Activated CD8-positive, alpha-beta T cell treated with anti-CD3 and anti-CD28 coated beads for 36 hours (primary cell): ENCODE measurements around the gene DDHD1. TPM values are rescaled to one million over a fixed set of nuclear protein-coding genes. Genes with fewer than 3 reads are reported as not detected.

ENCODE experiments used
- ATAC-seq: fragments of 200-7000 bp; cut with Tn5 transposase; one replicate; pipeline ENCODE4 v1.10.0; 2021; ENCODE audit warnings: mild to moderate bottlenecking, moderate library complexity
- CTCF ChIA-PET: fragments of 350-600 bp; sonication (Branson Sonifier 250); formaldehyde crosslinking; loops from one replicate; lab custom pipeline; 2021; ENCODE audit warnings: antibody characterized with exemption; lab: Charles Lee
- POLR2A ChIA-PET: fragments of 350-600 bp; sonication (Branson Sonifier 250); formaldehyde crosslinking; loops from one replicate; lab custom pipeline; 2021; ENCODE audit warnings: antibody characterized with exemption; lab: Charles Lee
- DNase-seq: peaks from one replicate; pipeline ENCODE4 v3.0.0-alpha.2; 2020
- H3K27ac Mint-ChIP-seq: one replicate; pipeline ENCODE4 v1.8.0; 2021; ENCODE audit warnings: mild to moderate bottlenecking, mixed read lengths
- H3K27me3 Mint-ChIP-seq: one replicate; pipeline ENCODE4 v1.8.0; 2021; ENCODE audit warnings: mixed read lengths
- H3K36me3 Mint-ChIP-seq: one replicate; pipeline ENCODE4 v1.8.0; 2021; ENCODE audit warnings: low read depth, mixed read lengths
- H3K4me1 Mint-ChIP-seq: one replicate; pipeline ENCODE4 v1.8.0; 2021; ENCODE audit warnings: low read depth, mixed read lengths
- H3K4me3 Mint-ChIP-seq: one replicate; pipeline ENCODE4 v1.8.0; 2021; ENCODE audit warnings: mild to moderate bottlenecking, moderate library complexity, mixed read lengths
- H3K9me3 Mint-ChIP-seq: one replicate; pipeline ENCODE4 v1.8.0; 2021; ENCODE audit warnings: mixed read lengths
- intact Hi-C: fragments of 100-400 bp; cut with micrococcal nuclease; formaldehyde crosslinking; loops from one replicate; pipeline ENCODE4 v1.10.0; 2022
- total RNA-seq, 2 experiments: library from RNA; stranded (reverse); gene quantifications; one replicate each; pipeline ENCODE4 v1.2.3, GENCODE V29; 2021
- TF ChIP-seq, protein P1 (sequence below): fragments of 200-600 bp; IDR thresholded peaks from one replicate; pipeline ENCODE4 v1.8.0; 2022; ENCODE audit warnings: antibody characterized with exemption, mild to moderate bottlenecking

Gene DDHD1
- total RNA-seq, 2 experiments from 2014 or later: 35.5 to 41.5 TPM

DNA sequence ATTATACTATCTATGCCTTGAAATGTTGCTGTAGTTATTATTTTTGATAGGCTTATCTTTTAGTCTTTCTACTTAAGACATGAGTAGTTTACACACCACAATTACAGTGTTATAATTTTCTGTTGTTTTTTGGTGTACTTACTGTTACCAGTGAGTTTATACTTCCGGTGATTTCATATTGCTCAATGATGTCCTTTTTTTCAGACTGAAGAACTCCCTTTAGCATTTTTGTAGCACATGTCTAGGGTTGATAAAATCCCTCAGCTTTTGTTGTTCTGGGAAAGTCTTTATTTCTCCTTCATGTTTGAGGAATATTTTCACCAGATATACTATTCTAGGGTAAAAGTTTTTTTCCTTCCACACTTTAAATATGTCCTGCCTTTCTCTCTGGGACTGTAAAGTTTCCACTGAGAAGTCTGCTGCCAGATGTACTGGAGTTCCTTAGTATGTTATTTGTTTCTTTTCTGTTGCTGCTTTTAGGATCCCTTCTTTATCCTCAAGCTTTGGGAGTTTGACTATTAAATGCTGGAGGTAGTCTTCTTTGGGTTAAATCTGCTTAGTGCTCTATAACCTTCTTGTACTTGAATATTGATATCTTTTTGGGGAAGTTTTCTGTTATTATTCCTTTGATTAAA is 160.8 kb downstream of the DDHD1 start:
- CTCF ChIA-PET: no interaction called here
- intact Hi-C loops: no loop called here
- POLR2A ChIA-PET: no interaction called here
- Mint-ChIP-seq H3K9me3 (no peaks in the 10 kb centered on the region), H3K4me1 (no peaks in the 10 kb centered on the region), H3K4me3 (no peak overlapping the region), H3K36me3 (no peaks in the 10 kb centered on the region), H3K27ac (no peak overlapping the region), H3K27me3 (peaks cover 7% of the 10 kb centered on the region)
- DNase-seq (no peak), ATAC-seq (no peak)
- TF ChIP-seq, protein P1, sequence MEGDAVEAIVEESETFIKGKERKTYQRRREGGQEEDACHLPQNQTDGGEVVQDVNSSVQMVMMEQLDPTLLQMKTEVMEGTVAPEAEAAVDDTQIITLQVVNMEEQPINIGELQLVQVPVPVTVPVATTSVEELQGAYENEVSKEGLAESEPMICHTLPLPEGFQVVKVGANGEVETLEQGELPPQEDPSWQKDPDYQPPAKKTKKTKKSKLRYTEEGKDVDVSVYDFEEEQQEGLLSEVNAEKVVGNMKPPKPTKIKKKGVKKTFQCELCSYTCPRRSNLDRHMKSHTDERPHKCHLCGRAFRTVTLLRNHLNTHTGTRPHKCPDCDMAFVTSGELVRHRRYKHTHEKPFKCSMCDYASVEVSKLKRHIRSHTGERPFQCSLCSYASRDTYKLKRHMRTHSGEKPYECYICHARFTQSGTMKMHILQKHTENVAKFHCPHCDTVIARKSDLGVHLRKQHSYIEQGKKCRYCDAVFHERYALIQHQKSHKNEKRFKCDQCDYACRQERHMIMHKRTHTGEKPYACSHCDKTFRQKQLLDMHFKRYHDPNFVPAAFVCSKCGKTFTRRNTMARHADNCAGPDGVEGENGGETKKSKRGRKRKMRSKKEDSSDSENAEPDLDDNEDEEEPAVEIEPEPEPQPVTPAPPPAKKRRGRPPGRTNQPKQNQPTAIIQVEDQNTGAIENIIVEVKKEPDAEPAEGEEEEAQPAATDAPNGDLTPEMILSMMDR: no peak

DNA sequence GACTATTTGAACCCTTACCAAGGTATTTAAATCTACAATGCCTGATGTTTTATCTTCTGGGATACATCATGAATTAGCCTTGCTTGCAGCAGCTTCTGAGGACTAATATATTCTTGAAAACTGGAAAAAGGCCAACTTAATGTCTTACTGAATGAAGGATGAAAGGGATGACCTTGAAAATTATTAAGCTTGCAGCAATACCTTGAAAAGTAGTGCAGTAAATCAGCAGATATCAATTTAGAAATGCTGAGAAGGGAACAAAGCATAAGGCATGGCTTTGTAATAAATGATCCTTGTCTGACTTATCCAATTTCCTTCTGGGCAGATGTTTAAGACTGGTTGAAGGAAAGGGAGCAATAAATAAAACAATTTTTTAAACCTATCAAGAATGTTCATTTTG is 165.0 kb downstream of the DDHD1 start:
- Mint-ChIP-seq H3K27me3 (peaks cover 2% of the 10 kb centered on the region), H3K36me3 (no peaks in the 10 kb centered on the region), H3K27ac (no peak overlapping the region), H3K9me3 (no peaks in the 10 kb centered on the region), H3K4me1 (no peaks in the 10 kb centered on the region), H3K4me3 (no peak overlapping the region)
- ChIA-PET CTCF (no interaction called here), POLR2A (no interaction called here)
- TF ChIP-seq, protein P1: no peak
- no peak for DNase-seq
- intact Hi-C loops: no loop called here
- ATAC-seq: no peak

DNA sequence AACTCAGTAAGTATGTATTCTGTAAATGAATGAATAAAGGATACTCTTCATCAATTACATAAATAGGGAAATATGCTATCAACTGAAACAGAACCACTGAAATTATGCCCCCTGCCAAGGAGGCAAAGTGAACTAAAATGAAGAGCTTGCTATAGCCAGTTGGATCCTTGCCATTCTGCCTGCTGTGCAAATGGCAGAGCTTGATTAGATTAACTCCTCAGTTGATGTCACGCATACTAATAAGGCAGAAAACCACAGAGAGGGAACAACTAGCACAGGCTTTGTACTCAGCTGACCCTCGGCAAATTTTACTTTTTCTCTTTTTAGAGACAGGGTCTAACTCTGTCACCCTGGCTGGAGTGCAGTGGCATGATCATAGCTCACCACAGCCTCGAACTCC is 165.6 kb downstream of the DDHD1 start:
- Mint-ChIP-seq H3K27ac (no peak overlapping the region), H3K36me3 (no peaks in the 10 kb centered on the region), H3K4me3 (no peak overlapping the region), H3K27me3 (no peaks in the 10 kb centered on the region), H3K9me3 (no peaks in the 10 kb centered on the region), H3K4me1 (no peaks in the 10 kb centered on the region)
- intact Hi-C loops: no loop called here
- CTCF ChIA-PET: no interaction called here
- TF ChIP-seq, protein P1: no peak
- ATAC-seq (no peak), DNase-seq (no peak)
- POLR2A ChIA-PET: no interaction called here

DNA sequence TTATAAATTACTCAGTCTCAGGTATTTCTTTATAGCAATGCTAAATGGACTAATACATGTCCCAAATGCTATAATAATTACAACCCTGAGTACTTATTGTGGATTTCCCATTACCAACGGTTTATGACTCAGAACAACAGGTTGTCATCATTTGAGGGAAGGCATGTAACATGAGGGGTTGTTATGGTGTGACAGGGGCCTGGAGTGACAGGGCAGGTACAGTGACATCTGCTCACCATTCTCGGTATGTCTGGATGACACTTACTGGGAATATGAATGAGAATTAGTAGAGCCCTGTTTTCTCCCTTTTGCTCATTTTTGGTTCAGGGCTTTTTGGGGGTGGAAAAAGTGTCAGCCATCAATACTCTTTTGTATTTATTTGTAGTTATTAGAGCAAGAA is 166.1 kb downstream of the DDHD1 start:
- ChIA-PET CTCF (no interaction called here), POLR2A (no interaction called here)
- H3K36me3 Mint-ChIP-seq: no peaks in the 10 kb centered on the region
- intact Hi-C loops: no loop called here
- TF ChIP-seq, protein P1: no peak
- DNase-seq: no peak
- H3K4me3 Mint-ChIP-seq: no peak overlapping the region
- H3K4me1 Mint-ChIP-seq: no peaks in the 10 kb centered on the region
- no peak overlapping the region for H3K27ac Mint-ChIP-seq
- no peaks in the 10 kb centered on the region for H3K27me3 Mint-ChIP-seq
- no peaks in the 10 kb centered on the region for H3K9me3 Mint-ChIP-seq
- ATAC-seq: no peak

Other genes starting within 250 kb of the DDHD1 start
- 1 to 10 TPM in 1 of 2 experiments, under 1 TPM in 1; 0.77 to 1.0 TPM for gene FERMT2, start 202.3 kb downstream of the DDHD1 start, total RNA-seq